ENCODE measurements around the gene SMPD2.

Gene SMPD2

DNA sequence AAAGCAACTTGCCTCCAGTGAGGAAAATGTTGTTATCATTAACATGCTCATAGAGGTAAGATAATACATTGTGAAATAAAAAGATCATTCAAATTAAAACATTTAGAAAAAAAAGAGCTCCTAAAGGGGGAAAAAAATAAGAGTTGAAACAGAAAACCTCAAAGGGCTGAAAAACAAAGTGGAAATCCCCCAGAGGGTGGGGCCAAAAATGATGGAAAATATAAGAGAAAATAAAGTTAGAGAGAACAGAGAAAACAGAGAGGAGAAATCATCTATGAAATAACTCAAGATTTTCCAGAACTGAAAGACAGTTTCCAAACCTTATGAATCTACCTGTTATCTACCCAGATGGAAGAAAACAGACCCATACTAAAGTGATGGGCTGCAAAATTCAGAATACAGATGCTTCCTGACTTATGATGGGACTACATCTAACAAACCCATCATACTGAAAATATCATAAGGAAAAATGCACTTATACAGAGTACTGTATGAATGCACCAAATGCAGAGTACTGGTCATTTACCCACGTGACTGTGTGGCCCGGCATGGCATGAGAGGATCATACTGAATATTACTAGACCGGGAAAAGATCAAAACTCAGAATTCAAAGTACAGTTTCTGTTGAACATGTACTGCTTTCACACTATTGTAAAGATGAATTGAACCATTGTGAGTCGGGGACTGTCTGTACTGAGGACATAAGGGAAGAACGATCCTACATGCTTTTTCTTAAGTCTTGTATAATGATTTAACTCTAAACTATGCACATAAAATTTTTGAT, 38.5 kb downstream of the SMPD2 start:
- peaks cover 83% of the 10 kb centered on the region for H3K36me3 Mint-ChIP-seq (ENCODE audit: low read depth)
- no peaks in the 10 kb centered on the region for H3K27me3 Mint-ChIP-seq
- peaks cover 73% of the 10 kb centered on the region for H3K4me1 Mint-ChIP-seq (ENCODE audit: low read depth)
- peak overlapping the region; percentile 94 for H3K4me3 Mint-ChIP-seq
- no peak for DNase-seq
- H3K27ac Mint-ChIP-seq: peak overlapping the region; percentile 87
- H3K9me3 Mint-ChIP-seq: no peaks in the 10 kb centered on the region

DNA sequence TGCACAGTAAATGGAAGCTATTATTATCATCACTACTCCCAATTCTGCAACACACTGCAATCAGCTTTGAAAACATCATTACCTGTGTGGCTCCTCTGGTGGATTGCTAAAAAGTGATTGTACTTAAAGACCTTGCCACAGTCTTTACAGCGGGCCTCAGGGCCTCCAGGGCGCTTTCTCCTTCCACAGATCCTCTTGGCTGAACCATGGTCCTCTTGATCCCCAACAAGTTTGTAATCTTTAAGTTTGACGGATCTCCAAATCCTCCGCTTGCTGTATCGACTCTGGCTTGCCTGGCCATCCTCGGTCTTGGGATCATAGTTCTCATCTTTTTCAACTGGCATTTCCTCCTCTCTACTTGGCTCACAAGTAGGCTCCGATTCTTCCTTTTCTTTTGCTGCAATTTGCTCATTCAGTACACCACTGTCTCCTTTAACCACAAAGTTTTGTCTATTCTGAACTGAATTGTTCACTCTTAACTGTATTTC, 40.5 kb downstream of the SMPD2 start:
- H3K27ac Mint-ChIP-seq: peak overlapping the region; percentile 89

DNA sequence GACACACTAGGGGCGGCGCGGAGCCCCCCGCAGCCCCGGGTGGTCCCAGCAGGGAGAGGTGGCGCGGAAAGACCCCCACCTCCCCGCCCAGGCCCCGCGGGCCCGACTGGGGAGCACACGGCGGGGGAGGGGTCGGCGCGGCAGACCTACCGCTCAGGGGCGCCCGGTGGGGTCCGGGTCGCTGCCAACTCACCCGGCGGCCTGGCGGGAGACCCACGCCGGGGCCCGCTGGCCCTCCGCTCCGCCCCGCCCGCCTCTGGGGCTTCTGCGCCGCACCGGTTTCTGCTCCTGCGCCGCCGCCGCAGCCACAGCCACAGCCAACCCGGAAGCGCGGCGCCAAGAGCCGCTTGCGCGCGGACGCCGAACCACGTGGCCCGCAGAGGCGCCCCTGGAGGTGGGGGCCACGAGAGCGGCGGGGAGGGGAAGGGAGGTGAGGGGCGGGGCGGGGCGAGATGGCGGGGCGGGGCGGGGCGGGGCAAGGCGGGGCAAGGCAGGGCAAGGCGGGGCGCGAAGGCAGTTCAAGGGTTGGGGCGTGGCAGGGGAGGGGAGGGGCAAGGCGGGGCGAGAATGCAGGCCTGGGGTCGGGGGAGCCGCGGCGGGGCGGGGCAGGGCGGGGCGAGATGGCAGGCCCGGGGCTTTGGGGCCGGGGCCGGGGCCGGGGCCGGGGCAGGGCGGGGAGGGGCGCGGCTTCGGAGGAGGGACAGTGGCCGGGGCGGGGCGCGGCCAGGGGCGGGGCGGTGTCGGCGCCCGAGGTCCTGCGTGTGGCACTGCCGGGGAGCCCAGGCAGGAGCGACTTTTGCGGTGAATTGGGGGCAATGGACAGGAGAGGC, 42.6 kb downstream of the SMPD2 start, which contains the start of gene ZBTB24:
ZBTB24 (minus strand) TSS at position 315 of the 830 bp plus-strand sequence. CDS start 1,193 bp downstream, outside the sequence.
- no peaks in the 10 kb centered on the region for H3K27me3 Mint-ChIP-seq
- peak within 1 kb of the TSS; percentile 89 for H3K27ac Mint-ChIP-seq
- peak; percentile 88 for DNase-seq
- peak within 1 kb of the TSS; percentile 94 for H3K4me3 Mint-ChIP-seq
- no peaks in the 10 kb centered on the region for H3K9me3 Mint-ChIP-seq
- H3K4me1 Mint-ChIP-seq (ENCODE audit: low read depth): peaks cover 54% of the 10 kb centered on the region
- peaks cover 42% of the 10 kb centered on the region for H3K36me3 Mint-ChIP-seq (ENCODE audit: low read depth)

More for the DNA sequence above, 40.5 kb downstream of the SMPD2 start:
- Mint-ChIP-seq H3K27me3 (no peaks in the 10 kb centered on the region), H3K36me3 (ENCODE audit: low read depth) (peaks cover 63% of the 10 kb centered on the region), H3K9me3 (no peaks in the 10 kb centered on the region), H3K4me1 (ENCODE audit: low read depth) (peaks cover 70% of the 10 kb centered on the region), H3K4me3 (peak overlapping the region; percentile 94)
- DNase-seq: no peak

DNA sequence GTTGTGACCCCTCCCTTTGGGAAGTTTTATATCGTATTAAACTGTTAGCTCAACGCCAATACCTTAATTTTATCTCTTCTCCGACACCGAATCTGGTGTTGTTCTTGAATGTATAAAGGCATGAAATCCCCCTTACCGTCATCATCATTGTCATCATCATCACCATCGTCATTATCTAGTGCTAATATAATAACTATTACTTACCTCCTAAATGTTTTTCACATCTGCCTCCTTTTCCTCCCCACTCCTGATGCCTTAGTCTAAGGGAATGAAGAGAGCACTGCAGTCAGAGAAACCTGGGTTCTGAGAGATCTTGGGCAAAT, 43.2 kb downstream of the SMPD2 start:
- no peak for DNase-seq
- Mint-ChIP-seq H3K4me3 (peak overlapping the region; percentile 74), H3K4me1 (ENCODE audit: low read depth) (peaks cover 48% of the 10 kb centered on the region), H3K27ac (peak overlapping the region; percentile 42), H3K9me3 (no peaks in the 10 kb centered on the region), H3K27me3 (no peaks in the 10 kb centered on the region), H3K36me3 (ENCODE audit: low read depth) (peaks cover 37% of the 10 kb centered on the region)

DNA sequence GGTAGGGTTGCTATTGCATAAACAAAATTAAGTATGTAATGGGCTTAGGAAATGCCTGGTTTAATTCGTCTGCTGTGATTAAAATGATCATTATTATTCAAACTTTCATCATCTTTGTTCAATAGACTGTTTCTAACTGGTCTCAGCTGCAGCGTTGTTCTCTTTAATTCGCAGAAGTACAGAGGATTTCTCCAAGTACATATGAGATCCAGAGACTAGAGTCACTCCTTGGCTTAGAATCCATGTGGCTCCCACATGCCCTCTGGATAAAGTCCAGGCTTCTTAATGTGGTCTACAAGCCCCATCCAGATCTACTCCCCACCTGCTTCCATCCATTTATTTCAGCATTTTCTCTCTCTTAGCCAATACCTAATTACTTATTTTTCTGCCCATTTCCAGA, 43.6 kb downstream of the SMPD2 start:
- Mint-ChIP-seq H3K27me3 (no peaks in the 10 kb centered on the region), H3K27ac (no peak overlapping the region), H3K4me3 (peak overlapping the region; percentile 74), H3K9me3 (no peaks in the 10 kb centered on the region), H3K36me3 (ENCODE audit: low read depth) (peaks cover 32% of the 10 kb centered on the region), H3K4me1 (ENCODE audit: low read depth) (peaks cover 44% of the 10 kb centered on the region)
- DNase-seq: no peak

DNA sequence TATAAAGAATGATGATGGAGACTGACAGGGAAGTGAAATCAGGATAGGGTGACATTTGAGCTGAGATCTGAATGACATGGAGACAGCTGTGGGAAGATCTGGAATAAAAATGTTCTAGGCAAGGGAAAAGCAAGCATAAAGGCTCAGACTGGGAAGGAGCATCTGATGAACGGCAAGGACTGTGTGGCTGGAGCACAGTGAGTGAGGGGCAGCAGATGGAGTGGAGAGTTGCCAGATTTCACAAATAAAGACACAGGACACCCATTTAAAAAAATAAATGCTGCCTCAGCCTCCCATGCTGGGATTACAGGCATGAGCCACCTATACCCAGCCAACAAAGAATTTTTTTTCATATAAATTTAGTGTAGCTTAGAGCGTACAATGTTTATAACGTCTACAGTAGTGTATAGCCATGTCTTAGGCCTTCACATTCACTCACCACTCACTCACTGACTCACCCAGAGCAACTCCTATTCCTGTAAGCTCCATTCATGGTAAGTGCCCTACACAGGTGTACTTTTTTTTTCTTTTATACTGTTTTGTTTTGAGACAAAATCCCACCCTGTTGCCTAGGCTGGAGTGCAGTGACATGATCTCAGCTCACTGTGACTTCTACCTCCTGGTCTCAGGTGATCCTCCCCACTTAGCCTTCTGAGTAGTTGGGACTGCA, 44.9 kb downstream of the SMPD2 start:
- Mint-ChIP-seq H3K9me3 (no peaks in the 10 kb centered on the region), H3K4me3 (no peak overlapping the region), H3K27ac (peak overlapping the region; percentile 35), H3K27me3 (no peaks in the 10 kb centered on the region), H3K4me1 (ENCODE audit: low read depth) (peaks cover 40% of the 10 kb centered on the region), H3K36me3 (ENCODE audit: low read depth) (peaks cover 22% of the 10 kb centered on the region)
- no peak for DNase-seq

DNA sequence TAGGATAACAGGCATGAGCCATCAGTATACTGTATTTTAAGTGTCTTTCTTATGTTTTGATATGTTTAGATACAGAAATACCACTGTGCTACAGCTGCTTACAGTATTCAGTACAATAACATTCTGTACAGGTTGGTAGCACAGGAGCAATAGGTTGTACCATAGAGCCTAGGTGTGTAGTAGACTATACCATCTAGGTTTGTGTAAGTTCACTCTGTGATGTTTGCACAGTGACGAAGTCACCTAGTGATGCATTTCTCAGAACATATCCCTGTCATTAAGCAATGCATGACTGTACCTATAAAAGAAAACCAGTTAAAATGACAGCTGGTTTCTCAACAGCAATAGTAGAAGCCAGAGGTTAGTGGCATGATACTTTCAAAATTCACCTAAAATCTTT, 45.5 kb downstream of the SMPD2 start:
- Mint-ChIP-seq H3K27ac (peak overlapping the region; percentile 35), H3K27me3 (no peaks in the 10 kb centered on the region), H3K9me3 (no peaks in the 10 kb centered on the region), H3K4me3 (no peak overlapping the region), H3K4me1 (ENCODE audit: low read depth) (peaks cover 40% of the 10 kb centered on the region), H3K36me3 (ENCODE audit: low read depth) (peaks cover 15% of the 10 kb centered on the region)
- DNase-seq: no peak

DNA sequence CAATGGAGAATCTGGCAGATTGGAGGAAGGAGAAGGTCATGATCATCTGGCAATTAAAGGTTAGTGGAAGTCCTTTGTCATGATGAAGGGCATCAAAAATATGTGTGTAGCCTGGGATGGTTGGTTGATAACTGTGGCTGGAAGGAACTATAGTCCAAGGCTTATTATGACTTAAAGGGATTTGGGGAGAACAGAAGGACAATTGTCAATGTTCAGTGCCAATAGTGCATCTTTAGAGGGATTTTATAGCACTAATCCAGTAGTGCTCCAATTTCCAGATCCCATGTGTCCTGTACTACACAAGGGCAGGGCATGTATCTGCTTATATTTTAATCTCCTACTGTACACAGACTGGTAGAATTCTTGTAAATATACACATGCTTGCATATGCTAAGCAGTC, 47.5 kb downstream of the SMPD2 start:
- no peaks in the 10 kb centered on the region for H3K36me3 Mint-ChIP-seq (ENCODE audit: low read depth)
- H3K4me1 Mint-ChIP-seq (ENCODE audit: low read depth): peaks cover 39% of the 10 kb centered on the region
- no peak for DNase-seq
- no peak overlapping the region for H3K4me3 Mint-ChIP-seq
- no peaks in the 10 kb centered on the region for H3K9me3 Mint-ChIP-seq
- H3K27ac Mint-ChIP-seq: no peak overlapping the region
- no peaks in the 10 kb centered on the region for H3K27me3 Mint-ChIP-seq

DNA sequence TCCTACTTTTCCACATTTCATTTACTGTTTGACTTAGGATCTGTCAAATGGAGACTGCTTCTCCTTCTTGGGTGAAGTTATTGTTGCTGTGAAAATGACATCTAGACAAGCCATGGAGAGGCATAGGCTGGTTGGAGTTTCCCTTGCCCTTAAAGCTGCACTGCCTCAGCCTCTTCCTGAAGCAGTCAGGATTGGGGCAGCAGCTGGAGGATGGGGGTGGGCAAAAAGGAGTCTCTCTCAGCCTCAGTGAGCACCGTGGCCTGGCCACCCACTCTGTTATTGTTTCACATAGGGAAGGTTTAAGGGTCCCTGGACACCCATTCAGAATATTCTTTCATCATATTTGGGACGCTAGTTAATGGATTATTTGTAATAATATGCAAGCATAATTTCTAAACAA, 50.2 kb downstream of the SMPD2 start:
- no peak for DNase-seq
- peak overlapping the region; percentile 63 for H3K27ac Mint-ChIP-seq
- no peaks in the 10 kb centered on the region for H3K9me3 Mint-ChIP-seq
- no peaks in the 10 kb centered on the region for H3K36me3 Mint-ChIP-seq (ENCODE audit: low read depth)
- peaks cover 33% of the 10 kb centered on the region for H3K4me1 Mint-ChIP-seq (ENCODE audit: low read depth)
- no peaks in the 10 kb centered on the region for H3K27me3 Mint-ChIP-seq
- no peak overlapping the region for H3K4me3 Mint-ChIP-seq

DNA sequence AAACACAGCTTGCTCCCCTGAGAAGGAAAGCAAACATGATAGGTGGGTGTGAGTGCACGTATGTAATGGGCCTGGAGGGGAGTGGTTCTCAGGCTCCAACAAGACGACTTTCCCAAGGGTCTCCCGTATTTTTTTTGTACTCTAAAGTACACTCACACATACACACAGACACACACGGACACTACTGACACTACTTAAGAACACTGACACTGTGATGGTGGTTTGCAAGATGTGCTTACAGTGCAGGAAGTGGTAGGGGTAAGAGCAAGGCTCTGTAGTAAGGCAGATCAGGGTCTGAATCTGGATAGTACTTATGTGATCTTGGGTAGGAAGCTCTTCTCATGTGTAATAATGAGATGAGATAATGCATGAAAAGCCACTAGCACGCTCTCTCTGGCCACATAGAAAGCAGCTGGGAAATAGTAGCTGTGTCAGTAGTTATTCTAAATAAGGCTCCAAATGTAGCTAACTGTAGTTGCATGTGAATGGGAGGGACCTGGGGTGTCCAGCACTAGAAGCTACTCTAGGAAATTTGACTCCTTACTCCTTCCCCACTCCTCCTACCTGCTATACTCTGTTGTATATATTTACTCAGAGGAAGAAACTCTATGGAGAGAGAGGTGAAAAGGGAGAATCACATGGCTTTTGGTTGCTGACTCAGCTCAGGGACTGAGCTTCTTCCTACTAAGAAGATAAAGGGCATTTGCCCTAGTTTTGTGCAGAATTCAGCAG, 50.8 kb downstream of the SMPD2 start:
- peak overlapping the region; percentile 63 for H3K27ac Mint-ChIP-seq
- H3K4me1 Mint-ChIP-seq (ENCODE audit: low read depth): peaks cover 30% of the 10 kb centered on the region
- no peaks in the 10 kb centered on the region for H3K27me3 Mint-ChIP-seq
- DNase-seq: no peak
- no peak overlapping the region for H3K4me3 Mint-ChIP-seq
- no peaks in the 10 kb centered on the region for H3K9me3 Mint-ChIP-seq
- H3K36me3 Mint-ChIP-seq (ENCODE audit: low read depth): no peaks in the 10 kb centered on the region
